ENCODE data around the gene RINT1.
"Not testable (repeated sequence)": the region's sequence is repeated elsewhere in the genome, so short reads cannot be mapped to it uniquely, and the experiment has no call there.

Gene RINT1

DNA sequence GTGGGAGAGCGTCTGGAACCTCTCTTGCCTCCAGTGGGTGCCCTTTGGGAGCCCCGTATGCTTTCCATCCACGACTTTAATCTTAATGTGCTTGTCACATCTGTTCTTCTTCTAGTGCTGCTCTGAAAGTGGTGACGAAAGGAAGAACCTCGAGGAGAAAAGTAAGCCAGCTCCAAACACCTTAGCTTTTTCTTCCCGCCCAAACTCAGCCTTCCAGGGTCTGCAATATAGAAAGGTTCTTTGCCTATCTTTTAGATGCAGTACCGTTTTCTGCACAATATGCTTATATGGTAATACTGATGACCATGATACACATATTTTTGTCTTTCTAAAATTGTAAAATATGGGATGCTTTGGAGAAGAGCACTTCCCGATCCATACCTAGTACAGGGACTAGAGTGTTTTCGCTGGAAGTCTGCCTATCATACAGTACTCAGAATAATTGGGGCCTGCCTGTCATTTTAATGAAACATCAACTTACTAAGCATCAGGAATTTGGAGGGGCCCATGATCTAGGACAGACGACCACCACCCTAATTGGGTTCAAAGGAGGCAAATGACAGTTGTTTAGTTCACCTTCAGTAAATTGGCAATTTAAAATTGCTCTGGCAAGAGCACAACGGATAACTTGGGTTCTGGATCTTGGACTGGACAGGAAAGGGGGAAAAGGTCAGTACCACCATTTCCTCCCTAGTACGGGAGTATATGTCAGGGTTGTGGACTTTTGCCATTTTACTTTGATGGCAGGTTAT is 884 bp downstream of the RINT1 start:
- no peak for DNase-seq

DNA sequence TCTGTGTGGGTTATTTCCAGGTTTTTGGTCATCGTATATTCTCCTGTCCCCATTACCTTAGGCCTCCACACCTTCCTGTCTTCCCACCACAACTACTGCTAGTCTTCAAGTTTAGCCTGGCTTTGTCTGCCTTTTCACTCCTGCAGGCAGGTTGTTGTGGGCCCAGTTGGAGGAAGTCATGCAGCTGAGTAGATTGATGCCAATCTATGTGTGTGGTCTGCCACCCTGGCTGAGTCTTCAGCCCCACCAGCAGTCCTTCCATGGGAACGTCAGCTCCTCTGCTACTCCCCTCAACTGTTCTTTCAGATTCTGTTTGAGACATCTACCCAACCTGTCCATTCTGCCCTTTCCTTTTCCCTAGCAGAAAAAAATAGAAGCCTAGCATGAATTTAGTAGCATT is 6.3 kb downstream of the RINT1 start:
- no peak for DNase-seq

DNA sequence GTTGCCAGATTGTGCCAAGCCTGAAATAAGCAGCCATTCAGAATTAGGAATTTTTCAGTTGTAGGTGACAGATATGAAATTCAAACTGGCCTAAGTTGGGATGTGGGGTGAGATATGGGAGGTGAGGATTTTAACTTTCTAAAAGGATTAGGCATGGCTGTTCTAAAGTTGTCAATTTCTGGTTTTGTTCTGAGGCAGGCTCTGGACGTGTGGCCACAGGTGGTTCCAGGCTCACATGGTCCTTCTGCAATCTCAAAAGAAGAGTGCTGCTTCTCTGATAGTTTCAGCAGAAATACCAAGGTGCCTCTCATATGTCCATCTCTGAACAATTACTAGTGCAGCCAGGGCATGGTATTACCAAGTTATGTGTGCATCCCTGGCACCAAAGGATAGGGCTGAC is 27.9 kb downstream of the RINT1 start:
- DNase-seq: no peak

DNA sequence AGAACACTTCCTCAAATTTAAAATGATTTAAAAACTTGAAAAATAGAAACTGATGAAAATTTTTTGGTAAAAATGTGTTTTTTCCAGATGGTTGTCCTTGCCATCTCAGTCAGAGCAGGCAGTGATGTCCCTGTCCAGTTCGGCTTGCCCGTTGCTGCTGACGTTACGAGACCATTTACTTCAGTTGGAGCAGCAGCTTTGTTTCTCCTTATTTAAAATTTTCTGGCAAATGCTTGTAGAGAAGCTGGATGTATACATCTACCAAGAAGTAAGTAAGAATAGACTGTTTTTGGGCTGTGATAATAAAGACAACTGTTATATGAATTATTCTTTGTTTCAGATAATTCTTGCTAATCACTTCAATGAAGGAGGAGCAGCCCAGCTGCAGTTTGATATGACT is 33.2 kb downstream of the RINT1 start:
- no peak for DNase-seq

DNA sequence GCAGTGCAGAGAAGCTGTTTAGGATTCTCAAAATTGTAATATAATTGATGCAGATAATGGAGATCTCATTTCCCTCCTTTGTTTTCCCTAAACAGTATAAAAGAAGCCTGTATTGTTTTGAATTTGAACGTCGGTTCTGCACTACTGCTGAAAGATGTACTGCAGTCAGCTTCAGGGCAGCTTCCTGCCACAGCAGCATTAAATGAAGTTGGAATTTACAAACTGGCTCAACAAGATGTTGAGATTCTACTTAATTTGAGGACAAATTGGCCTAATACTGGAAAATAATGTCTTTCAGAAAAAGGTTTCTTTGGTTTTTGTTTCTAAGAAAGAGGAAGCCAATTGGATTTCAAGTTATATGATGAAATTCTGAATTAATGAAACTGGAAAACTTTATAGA is 35.0 kb downstream of the RINT1 start:
- DNase-seq: no peak

DNA sequence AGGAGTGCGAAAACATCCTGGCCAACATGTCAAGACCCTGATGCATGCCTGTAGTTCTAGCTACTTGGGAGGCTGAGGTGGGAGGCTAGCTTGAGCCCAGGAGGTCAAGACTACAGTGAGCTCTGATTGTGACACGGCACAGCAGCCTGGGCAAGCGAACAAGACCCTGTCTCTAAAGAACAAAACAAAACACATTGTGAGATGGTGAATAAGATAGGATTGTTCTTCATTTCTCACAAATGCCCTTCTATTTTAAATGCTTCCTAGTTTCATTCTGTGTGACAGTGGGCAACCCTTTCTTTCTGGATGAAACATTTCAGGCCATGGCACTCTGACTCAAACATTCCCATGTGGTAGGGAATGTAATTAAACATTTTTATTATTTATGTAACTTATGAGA is 35.8 kb downstream of the RINT1 start:
- DNase-seq: no peak

DNA sequence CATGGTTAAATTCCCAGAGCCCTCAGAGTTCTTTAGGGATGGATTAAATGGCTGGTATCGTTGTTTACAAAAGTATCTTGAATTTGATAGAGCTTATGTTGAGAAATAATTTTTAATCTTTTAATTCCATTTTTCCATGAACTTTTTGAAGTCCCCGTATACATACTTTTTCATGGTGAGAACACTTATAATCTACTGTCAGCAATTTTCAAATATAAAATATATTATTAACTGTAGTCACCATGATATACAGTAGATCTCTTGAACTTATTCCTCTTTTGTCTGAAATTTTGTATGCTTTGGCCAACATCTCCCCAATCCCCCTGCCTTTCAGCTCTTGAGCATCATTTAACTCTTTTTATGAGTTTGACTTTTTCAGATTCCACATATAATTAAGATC is 39.9 kb downstream of the RINT1 start:
- no peak for DNase-seq

DNA sequence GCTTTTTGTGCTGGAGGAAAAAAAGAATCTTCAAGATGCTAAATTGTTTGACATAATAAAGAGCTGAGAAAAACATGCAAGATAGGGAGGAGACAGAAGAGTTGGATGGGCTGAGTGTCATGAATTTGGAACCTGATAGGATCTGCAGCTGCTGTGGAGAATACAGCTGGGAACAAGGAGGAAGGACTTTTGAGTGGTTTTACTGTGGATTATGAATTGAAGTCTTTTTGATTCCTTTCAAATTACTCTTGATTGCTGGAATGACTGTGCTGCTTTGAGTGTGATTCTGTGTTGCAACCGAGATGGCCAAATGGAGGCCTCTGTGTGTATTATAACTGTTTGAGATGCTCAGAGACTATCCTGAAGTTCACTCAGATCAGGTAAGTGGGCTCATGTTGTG is 45.2 kb downstream of the RINT1 start:
- DNase-seq: no peak

DNA sequence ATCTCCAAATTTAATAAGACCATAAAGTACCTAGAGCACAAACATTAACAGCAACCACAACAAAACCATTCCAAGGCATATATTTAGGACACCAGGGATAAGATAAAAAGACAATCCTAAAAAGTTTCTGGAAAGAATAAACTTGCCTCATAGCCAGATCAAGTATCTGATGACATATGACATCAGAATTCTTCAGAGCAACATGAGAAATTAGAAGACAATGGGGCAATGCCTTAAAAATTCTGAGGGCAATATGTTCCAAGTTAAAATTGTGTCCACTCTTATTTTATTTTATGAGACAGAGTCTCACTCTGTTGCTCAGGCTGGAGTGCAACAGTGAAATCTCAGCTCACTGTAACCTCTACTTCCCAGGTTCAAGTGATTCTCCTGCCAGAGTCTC is 46.5 kb downstream of the RINT1 start:
- DNase-seq: no peak

DNA sequence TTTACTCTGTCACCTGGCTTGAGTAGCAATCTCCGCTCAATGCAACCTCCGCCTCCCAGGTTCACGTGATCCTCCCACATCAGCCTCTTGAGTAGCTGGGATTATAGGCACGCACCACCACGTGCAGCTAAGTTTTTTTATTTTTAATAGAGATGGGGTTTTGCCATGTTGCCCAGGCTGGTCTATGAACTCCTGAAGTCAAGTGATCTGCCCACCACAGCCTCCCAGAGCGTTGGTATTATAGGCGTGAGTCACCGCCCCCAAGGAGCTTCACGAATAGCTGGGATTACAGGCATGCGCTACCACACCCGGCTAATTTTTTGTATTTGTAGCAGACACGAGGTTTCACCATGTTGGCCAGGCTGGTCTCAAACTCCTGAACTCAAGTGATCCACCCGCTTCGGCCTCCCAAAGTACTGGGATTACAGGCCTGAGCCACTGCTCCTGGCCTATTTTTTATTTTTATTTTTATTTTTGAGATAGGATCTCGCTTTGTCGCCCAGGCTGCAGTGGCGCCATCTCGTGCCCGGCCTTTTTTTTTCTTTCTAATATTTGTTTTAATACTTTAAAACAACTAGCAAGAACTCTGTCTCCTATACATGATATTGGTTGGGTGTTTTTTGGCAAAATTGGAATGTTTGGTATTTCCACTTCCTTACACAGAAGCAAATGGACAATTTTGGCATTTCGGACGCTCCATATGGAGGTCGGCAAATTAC is 48.2 kb downstream of the RINT1 start:
- DNase-seq: no peak

DNA sequence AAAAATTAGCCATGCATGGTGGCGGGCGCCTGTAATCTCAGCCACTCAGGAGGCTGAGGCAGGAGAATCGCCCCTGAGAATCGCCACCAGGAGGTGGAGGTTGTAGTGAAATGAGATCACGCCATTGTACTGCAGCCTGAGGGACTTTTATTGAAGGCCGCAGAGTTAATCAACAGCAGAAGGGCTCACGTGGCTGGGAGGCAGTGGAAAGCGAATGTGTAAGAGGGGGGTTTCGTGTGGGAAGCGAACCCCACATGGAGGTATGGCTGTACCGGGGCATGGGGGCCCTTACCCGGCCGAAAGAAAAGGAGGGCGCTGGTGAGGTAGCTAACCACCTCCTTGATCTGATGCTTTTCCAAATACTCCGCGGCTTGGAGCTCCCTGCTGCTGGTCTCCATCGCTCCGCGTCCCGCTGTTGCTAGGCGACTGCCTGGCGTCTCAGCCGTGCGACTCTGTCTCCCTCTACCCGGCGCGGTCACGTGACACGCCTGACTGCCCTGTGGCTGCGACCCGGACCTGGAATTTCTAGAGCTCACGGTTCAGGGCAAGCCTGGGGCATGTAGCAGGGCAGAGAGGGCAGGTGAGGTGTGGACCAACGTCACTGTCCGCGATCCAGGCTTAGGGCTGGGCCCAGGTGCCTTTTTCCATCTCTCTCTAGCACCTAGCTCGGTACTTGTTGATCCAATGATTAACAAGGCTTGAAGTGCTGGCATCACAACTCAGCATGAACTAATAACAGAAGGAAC is 49.2 kb downstream of the RINT1 start, which contains the start of gene EFCAB10:
Gene EFCAB10, minus strand, starts transcription at position 428 of the 746 bp plus-strand sequence. Its CDS starts 30 bp downstream, at position 398.
- DNase-seq: peak; percentile 96

DNA sequence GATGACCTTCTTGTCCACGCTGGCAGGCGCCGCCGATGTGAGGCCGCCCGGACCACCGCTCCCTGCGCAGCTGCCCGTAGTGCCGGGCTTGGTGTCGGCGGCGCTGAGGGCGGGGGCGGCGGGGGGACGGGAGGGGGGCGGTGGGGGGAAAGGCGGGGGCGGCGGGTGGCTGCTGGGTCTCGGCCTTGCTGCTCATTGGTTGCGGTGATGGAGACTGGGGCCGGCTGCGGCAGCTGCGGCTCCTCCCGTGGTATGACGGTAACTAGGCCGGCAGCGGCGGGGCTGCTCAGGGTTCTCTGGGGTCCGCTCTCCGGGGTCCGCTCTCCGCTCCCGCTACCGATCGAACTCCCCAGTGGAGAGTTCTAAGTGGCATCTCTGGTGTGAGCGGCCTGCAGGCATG is 51.1 kb downstream of the RINT1 start:
- no peak for DNase-seq

DNA sequence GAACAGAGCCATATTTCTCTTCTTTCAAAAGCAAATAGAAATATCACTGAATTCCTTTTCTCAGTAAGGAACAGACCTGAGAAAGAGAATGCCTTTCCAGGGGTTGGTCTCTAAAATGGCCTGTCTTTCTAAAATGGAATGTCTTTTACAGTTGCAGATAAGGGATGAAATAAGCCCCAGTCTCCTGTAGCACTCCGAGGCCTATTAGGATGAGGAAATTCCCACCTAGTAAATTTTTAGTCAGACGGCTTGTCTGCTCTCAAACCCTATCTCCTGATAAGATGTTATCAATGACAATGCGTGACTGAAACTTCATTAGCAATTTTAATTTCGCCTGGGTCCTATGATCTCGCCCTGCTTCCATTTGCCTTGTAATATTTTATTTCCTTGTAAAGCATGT is 52.2 kb downstream of the RINT1 start:
- peak; percentile 20 for DNase-seq

DNA sequence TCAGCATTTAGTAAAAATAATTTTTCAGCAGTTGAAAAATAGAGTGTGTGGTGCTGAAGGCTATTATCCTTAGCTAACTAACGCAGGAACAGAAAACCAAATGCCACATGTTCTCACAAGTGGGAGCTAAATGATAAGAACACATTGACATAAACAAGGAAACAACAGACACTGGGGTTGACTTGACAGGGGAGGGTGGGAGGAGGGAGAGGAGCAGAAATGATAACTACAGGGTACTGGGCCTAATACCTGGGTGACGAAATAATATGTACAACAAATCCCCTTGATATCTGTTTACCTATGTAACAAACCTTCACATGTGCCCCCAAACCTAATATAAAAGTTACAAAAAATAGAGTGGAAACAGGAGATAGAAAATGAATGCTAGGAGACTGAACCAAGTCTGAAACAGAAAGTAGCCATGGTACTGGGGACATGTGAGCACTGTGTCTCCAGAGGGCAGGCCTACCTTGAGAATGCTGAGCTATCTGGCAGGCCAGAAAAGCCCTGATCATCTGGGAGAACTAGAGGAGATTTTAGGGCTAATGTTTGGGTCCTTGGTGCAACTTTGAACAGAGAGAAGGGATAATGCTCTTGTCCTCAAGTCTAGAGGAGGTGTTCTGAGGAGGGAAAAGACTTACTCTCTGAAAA is 54.0 kb downstream of the RINT1 start:
- DNase-seq: no peak

DNA sequence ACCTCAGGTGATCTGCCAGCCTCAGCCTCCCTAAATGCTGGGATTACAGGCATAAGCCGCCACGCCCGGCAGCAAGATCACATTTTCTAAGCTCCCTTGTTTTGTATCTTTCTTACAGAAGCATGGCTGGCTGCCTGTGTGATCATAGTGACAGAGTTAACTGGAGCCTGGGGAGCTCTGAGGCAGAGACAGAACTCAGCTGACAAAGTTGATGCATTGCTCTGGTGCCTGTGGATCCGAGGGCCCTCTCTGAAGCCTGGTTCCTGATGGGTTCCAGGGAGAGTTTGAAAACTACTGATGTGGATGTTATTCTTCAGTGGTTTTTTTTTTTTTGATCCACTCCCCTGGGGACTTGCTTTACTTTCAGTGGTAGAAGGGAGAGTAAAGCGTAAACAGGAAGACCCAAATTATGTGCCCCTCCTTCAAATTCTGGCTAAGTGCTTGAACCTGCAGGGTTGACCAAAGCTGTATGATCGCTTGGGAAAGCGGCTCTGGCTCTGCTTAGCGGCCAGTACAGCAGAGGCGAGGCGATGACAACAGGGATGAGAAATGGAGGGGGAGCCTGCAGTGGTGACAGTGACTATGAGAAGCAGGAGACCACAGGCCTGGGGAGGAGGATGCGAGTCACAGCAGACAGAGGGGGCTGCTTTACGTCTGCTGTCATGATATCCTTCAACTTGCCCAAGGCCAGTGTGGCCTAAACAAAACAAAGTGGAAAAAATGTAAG is 56.1 kb downstream of the RINT1 start:
- DNase-seq: peak; percentile 17

DNA sequence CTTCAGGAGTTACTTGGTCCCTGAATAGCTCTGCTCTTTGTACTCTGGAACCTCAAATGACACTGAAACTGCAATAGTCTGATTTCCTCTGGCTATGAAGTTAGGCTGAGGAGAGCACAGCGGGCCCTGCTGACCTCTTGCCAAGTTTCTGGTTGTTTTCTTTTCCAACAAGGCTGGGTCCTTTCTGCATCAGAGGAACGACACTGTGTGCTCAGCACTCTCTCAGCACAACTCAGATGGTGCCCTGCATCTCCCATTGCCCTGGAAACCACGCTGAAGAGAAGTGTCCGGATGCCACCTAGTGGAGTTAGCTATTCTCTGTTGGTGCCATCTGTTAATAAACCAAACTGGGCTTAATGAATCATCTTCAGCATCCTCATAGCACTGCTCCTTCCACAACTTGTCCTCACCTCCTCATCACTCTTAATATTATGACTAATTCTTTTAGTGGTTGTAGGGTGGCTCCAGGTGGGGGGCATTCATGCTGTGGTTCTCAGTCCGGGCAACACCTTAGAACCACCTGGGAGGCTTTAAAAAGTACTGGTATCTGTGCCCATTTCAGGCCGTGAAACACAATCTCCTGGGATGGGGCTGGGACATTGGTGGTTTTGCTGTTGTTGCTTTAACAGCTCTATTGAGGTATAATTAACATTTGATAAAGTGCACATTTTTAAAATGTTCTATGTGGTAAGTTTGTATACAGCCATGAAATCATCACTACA is 57.5 kb downstream of the RINT1 start:
- peak; percentile 90 for DNase-seq

DNA sequence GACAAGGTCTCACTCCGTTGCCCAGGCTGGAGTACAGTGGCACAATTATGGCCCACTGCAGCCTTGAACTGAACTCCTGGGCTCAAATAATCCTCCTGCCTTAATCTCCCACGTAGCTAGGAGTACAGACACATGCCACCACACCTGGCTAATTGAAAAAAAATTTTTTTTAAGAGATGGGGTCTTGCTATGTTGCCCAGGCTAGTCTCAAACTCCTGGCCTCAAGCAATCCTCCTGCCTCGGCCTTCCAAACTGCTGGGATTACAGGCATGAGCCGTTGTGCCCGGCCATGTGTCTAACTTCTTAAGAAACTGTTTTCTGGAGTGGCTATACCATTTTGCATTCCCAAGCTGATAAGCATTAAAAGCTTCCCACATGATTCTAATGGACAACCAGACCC is 58.8 kb downstream of the RINT1 start:
- no peak for DNase-seq

DNA sequence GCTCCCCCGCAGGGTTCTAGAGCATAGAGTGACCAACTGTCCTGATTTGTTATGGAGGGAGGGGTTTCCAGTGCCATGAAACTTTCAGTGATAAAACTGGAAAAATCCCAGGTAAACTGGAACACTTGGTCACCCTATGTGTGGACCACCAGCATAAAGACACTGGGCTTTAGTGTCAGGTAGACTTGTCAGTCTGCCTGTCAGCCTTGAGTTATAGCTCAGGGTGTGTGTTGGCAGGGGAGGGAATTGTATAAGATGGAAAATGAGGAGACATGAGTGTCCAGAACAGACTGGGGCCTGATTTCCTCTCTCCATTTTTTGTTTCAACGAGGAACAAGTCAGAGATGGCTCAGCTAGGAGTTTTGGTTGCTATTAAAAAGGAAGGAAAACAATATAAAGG is 59.5 kb downstream of the RINT1 start:
- DNase-seq: peak; percentile 13

DNA sequence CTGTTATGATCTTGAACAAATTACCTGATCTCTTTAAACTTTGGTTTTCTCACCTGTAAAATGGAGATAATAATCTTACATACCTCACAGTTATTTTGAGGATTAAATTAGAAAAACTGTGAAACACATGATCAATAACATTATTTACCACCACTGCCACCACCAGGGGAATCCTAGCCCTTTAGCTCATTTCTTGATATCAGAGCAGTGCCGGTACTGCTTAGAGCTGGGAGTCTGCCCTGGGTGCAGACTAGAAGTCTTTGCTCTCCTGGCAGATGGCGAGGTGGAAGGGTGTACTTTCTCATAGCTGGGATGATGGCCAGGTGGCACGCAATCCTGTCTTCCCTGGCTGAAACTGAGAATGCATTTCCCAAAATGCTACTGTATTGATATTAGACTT is 62.0 kb downstream of the RINT1 start:
- peak; percentile 83 for DNase-seq

DNA sequence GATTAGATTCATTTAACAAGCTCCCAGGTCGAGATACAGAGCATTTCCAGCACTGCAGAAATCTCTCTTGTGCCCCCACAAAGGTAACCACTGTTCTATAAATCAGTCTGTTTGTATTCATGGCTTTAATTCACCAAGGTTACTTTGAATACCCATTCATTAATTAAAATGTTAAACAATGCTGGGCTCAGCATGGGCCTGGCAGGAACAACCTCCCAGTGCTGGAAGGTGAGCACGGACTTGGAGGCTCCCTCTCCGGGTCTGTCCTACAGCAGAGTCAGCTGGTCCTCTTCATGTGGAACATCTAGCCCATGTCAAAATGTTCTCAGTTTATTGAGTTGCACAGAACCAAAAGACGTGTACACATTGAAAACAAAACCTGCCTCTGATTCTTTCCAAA is 64.9 kb downstream of the RINT1 start:
- peak; percentile 57 for DNase-seq

DNA sequence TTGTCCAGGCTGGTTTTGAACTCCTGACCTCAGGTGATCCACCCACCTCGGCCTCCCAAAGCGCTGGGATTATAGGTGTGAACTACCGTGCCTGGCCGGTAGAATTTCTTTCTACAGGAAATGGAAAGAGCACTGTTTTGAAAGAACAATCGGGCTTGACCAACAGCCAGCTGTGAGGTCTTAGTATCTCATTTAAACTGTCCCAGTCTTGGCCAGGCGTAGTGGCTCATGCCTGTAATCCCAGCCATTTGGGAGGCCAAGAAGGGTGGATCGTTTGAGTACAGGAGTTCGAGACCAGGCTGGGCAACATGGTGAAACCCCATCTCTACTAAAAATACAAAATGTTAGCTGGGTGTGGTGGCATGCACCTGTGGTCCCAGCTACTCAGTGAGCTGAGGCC is 67.1 kb downstream of the RINT1 start:
- DNase-seq: not testable (repeated sequence)

DNA sequence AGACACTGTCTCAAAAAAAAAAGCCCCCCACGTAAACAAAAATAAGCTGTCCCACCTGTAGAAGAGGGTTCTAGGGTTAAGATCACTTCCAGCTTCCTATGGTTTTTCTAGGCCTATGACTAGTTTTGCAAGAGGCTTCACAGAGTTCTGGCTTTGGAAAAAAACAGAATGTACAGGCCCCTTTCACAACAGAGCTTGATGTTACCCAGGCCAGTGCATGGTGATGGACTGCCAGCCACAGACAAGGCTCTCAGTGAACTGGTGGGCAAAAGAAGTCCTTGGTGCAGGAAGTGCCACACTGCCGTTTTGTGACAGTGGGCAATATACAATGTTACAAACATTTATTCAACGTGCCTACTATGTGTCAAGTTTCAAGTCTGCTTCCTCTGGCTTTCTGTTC is 67.5 kb downstream of the RINT1 start:
- DNase-seq: no peak

All from NCI-H69 (cell line).